Astrocyte (in vitro differentiated cells and primary cell): ENCODE measurements around the gene ASB6. TPM values are rescaled to one million over a fixed set of nuclear protein-coding genes. Genes with fewer than 3 reads are reported as not detected.

Experiments used
- DNase-seq: peaks from one replicate; pipeline ENCODE4 v3.0.0-alpha.2; 2010; ENCODE audit warnings: low read depth
- FAIRE-seq: peaks from 2 replicates; lab custom pipeline; 2011; peaks lifted over from hg19 to GRCh38; lab: Jason Lieb, UNC
- H2AFZ ChIP-seq: 2 replicates; pipeline ENCODE4 v1.6.0; 2012; ENCODE audit warnings: low read depth, low read length, inconsistent platforms
- H3K27ac ChIP-seq: 2 replicates; pipeline ENCODE4 v1.5.1; 2011; ENCODE audit warnings: low read depth, low read length, inconsistent platforms
- H3K27me3 ChIP-seq: 2 replicates; pipeline ENCODE4 v1.6.0; 2011; ENCODE audit warnings: low read length, inconsistent platforms; ENCODE audit not compliant: insufficient read depth
- H3K36me3 ChIP-seq: 2 replicates; pipeline ENCODE4 v1.5.1; 2011; ENCODE audit warnings: low read length, inconsistent platforms; ENCODE audit not compliant: insufficient read depth
- H3K4me1 ChIP-seq: 2 replicates; pipeline ENCODE4 v1.5.1; 2011; ENCODE audit warnings: low read length, inconsistent platforms; ENCODE audit not compliant: insufficient read depth
- H3K4me2 ChIP-seq: 2 replicates; pipeline ENCODE4 v1.6.0; 2012; ENCODE audit warnings: low read length, inconsistent platforms
- H3K4me3 ChIP-seq: 2 replicates; pipeline ENCODE4 v1.5.1; 2011; ENCODE audit warnings: low read depth, mild to moderate bottlenecking, low read length, inconsistent platforms; ENCODE audit not compliant: insufficient read depth
- H3K79me2 ChIP-seq: 2 replicates; pipeline ENCODE4 v1.6.0; 2012; ENCODE audit warnings: mild to moderate bottlenecking, low read length, inconsistent platforms; ENCODE audit not compliant: insufficient read depth
- H3K9ac ChIP-seq: 2 replicates; pipeline ENCODE4 v1.6.0; 2012; ENCODE audit warnings: mild to moderate bottlenecking, low read length, inconsistent platforms
- H3K9me3 ChIP-seq: 2 replicates; pipeline ENCODE4 v1.5.1; 2012; ENCODE audit warnings: low read depth, mild to moderate bottlenecking, low read length, inconsistent platforms; ENCODE audit not compliant: insufficient read depth
- H4K20me1 ChIP-seq: 2 replicates; pipeline ENCODE4 v1.6.0; 2012; ENCODE audit warnings: low read length, inconsistent platforms; ENCODE audit not compliant: insufficient read depth
- H3K27ac Mint-ChIP-seq: one replicate; pipeline ENCODE4 v1.8.0; 2021; ENCODE audit warnings: mild to moderate bottlenecking, mixed read lengths; ENCODE audit not compliant: unreplicated experiment
- H3K27me3 Mint-ChIP-seq: one replicate; pipeline ENCODE4 v1.8.0; 2021; ENCODE audit warnings: low read depth, mixed read lengths; ENCODE audit not compliant: unreplicated experiment
- H3K36me3 Mint-ChIP-seq: one replicate; pipeline ENCODE4 v1.8.0; 2021; ENCODE audit warnings: low read depth, mixed read lengths; ENCODE audit not compliant: unreplicated experiment
- H3K4me1 Mint-ChIP-seq: one replicate; pipeline ENCODE4 v1.8.0; 2021; ENCODE audit warnings: low read depth, mixed read lengths; ENCODE audit not compliant: unreplicated experiment
- H3K4me3 Mint-ChIP-seq: one replicate; pipeline ENCODE4 v1.8.0; 2021; ENCODE audit warnings: mild to moderate bottlenecking, moderate library complexity, mixed read lengths; ENCODE audit not compliant: unreplicated experiment
- H3K9me3 Mint-ChIP-seq: one replicate; pipeline ENCODE4 v1.8.0; 2021; ENCODE audit warnings: mild to moderate bottlenecking, mixed read lengths; ENCODE audit not compliant: unreplicated experiment
- EZH2 ChIP-seq: IDR thresholded peaks from 2 replicates; pipeline ENCODE4 v1.6.1; 2012; ENCODE audit warnings: mild to moderate bottlenecking, low read length, inconsistent platforms; ENCODE audit not compliant: insufficient read depth
- total RNA-seq: library from RNA; stranded (reverse); gene quantifications from 2 replicates; pipeline ENCODE4 v1.2.1, GENCODE V29; 2021
- TF ChIP-seq, protein P1 (sequence below): IDR thresholded peaks from 2 replicates; pipeline ENCODE4 v1.5.1; 2011; ENCODE audit warnings: low read depth, mild to moderate bottlenecking, inconsistent platforms, low read length, moderate library complexity; ENCODE audit not compliant: insufficient read depth

Gene ASB6
- total RNA-seq, 1 donor from 2014 or later = 24.3 TPM

DNA sequence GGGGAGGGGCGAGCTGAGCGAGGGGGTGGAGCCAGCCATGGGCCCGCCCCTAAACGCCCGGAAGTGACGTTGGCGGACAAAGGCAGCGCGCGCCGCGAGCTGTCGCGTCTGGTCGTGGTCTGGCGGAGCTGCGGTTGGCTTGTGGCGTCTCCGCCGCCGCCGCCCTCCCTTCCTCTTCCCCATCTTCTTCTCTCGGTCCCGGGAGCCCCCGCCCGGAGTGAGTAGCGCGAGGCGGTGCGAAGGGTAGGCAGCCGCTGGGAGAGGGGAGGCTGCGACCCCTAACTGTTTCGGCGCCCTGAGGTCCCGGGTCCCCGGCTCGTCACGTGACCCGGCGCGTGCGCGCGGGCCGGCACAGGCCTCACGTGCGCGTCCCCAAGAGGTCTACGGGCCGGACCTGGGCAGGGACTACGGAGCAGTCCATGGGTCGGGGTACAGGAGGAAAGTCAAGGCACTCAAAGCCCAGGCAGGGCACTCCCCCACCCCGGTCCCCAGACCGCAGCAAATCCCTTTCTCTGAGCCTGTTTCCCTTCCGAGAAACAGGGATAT is 15.8 kb downstream of the ASB6 start, which contains the start of gene NTMT1:
NTMT1 (plus strand) TSS at position 85 of the 546 bp plus-strand sequence. CDS start 6,541 bp downstream, outside the sequence.
- Histone ChIP-seq H3K79me2 (peaks cover 53% of the 10 kb centered on the region), H3K9ac (peak within 1 kb of the TSS; percentile 93), H3K27ac (peak within 1 kb of the TSS; percentile 97), H3K36me3 (no peaks in the 10 kb centered on the region), H3K27me3 (no peaks in the 10 kb centered on the region), H3K9me3 (no peaks in the 10 kb centered on the region), H4K20me1 (peaks cover 48% of the 10 kb centered on the region), H3K4me2 (peak within 1 kb of the TSS; percentile 97), H2AFZ (peak within 1 kb of the TSS; percentile 54), H3K4me3 (peak within 1 kb of the TSS; percentile 79), H3K4me1 (peaks cover 38% of the 10 kb centered on the region)
- FAIRE-seq (no peak), DNase-seq (peak; percentile 51)
- peaks cover 37% of the 10 kb centered on the region for H3K4me1 Mint-ChIP-seq
- peak within 1 kb of the TSS; percentile 90 for H3K4me3 Mint-ChIP-seq
- peak within 1 kb of the TSS; percentile 92 for H3K27ac Mint-ChIP-seq
- TF ChIP-seq, protein P1, sequence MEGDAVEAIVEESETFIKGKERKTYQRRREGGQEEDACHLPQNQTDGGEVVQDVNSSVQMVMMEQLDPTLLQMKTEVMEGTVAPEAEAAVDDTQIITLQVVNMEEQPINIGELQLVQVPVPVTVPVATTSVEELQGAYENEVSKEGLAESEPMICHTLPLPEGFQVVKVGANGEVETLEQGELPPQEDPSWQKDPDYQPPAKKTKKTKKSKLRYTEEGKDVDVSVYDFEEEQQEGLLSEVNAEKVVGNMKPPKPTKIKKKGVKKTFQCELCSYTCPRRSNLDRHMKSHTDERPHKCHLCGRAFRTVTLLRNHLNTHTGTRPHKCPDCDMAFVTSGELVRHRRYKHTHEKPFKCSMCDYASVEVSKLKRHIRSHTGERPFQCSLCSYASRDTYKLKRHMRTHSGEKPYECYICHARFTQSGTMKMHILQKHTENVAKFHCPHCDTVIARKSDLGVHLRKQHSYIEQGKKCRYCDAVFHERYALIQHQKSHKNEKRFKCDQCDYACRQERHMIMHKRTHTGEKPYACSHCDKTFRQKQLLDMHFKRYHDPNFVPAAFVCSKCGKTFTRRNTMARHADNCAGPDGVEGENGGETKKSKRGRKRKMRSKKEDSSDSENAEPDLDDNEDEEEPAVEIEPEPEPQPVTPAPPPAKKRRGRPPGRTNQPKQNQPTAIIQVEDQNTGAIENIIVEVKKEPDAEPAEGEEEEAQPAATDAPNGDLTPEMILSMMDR = no peak
- peaks cover 4% of the 10 kb centered on the region for H3K27me3 Mint-ChIP-seq
- H3K9me3 Mint-ChIP-seq = no peaks in the 10 kb centered on the region
- peaks cover 2% of the 10 kb centered on the region for H3K36me3 Mint-ChIP-seq

DNA sequence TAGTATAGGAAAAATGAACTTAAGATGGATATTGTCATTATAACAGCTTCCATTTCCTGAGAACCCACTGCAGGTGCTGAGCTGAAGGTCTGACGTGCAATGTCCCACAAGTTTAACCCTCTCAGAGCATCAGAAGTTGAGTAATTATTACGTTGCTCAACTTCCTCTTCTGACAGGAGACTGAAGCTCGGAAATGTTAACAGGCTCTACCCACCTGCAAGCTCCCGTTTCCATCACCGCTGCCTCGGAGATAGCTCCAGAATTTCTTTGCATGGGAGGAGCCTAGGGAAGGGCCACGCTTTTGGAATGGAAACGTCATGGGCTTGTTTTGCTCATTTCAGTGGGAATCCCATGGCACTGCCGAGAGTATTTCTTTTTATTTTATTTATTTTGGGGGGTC is 17.0 kb downstream of the ASB6 start:
- no peak for FAIRE-seq
- DNase-seq = no peak
- Histone ChIP-seq H3K4me3 (no peak overlapping the region), H3K27me3 (no peaks in the 10 kb centered on the region), H3K4me1 (peaks cover 37% of the 10 kb centered on the region), H3K9me3 (no peaks in the 10 kb centered on the region), H3K27ac (no peak overlapping the region), H3K36me3 (no peaks in the 10 kb centered on the region), H3K4me2 (no peak overlapping the region), H2AFZ (no peak overlapping the region), H3K79me2 (peaks cover 41% of the 10 kb centered on the region), H3K9ac (no peak overlapping the region), H4K20me1 (peaks cover 36% of the 10 kb centered on the region)
- H3K4me3 Mint-ChIP-seq = no peak overlapping the region
- no peaks in the 10 kb centered on the region for H3K9me3 Mint-ChIP-seq
- peaks cover 2% of the 10 kb centered on the region for H3K36me3 Mint-ChIP-seq
- H3K4me1 Mint-ChIP-seq = peaks cover 28% of the 10 kb centered on the region
- H3K27ac Mint-ChIP-seq = no peak overlapping the region
- TF ChIP-seq EZH2 = no peak
- TF ChIP-seq, protein P1 = no peak
- H3K27me3 Mint-ChIP-seq = peaks cover 5% of the 10 kb centered on the region

DNA sequence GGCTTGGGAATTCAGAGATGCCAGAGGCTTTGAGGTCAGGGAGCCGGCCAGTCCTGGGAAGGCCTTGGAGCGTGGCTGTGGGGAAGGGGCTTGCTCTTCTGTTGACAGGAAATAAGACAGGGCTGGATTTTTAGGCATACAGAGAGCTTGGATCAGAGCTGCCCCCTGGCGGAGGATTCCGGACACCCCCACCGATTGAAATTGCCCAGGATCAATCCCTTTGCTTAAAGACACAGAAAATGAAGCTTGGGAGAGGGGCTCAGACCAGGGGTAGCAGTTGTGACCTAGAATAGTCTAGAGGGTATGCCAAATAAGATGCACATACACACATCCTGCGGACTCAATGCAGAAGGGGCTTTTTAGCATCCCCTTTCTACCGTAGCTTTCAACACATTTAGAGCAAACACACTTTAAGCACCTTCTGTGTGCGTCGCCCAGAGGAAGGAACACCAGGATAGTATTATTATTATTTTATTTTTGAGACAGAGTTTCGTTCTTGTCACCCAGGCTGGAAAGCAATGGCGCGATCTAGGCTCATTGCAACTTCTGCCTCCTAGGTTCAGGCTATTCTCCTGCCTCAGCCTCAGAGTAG is 17.7 kb downstream of the ASB6 start:
- no peak overlapping the region for H3K27ac ChIP-seq
- FAIRE-seq = no peak

More for the DNA sequence above, 17.7 kb downstream of the ASB6 start:
- no peaks in the 10 kb centered on the region for H3K9me3 ChIP-seq
- H3K27me3 Mint-ChIP-seq = peaks cover 5% of the 10 kb centered on the region
- H3K4me3 ChIP-seq = no peak overlapping the region
- H3K4me1 Mint-ChIP-seq = peaks cover 26% of the 10 kb centered on the region
- no peak overlapping the region for H3K9ac ChIP-seq
- H3K36me3 Mint-ChIP-seq = peaks cover 2% of the 10 kb centered on the region
- H3K27me3 ChIP-seq = no peaks in the 10 kb centered on the region
- TF ChIP-seq, protein P1 = peak; percentile 72
- no peak for TF ChIP-seq EZH2
- no peak overlapping the region for H3K4me2 ChIP-seq
- peaks cover 41% of the 10 kb centered on the region for H3K4me1 ChIP-seq
- H3K27ac Mint-ChIP-seq = peak overlapping the region; percentile 69
- no peak overlapping the region for H2AFZ ChIP-seq
- H3K4me3 Mint-ChIP-seq = peak overlapping the region; percentile 57
- no peaks in the 10 kb centered on the region for H3K36me3 ChIP-seq
- peak; percentile 21 for DNase-seq
- H3K9me3 Mint-ChIP-seq = no peaks in the 10 kb centered on the region
- H3K79me2 ChIP-seq = peaks cover 34% of the 10 kb centered on the region
- peaks cover 29% of the 10 kb centered on the region for H4K20me1 ChIP-seq
